Measurements from ENCODE around the gene CLASP1. TPM values are rescaled to one million over a fixed set of nuclear protein-coding genes. Genes with fewer than 3 reads are reported as not detected.

CLASP1 gene
- total and polyA plus RNA-seq, 4 donors, result 7.5 to 50.0 (median 21.9) TPM

DNA sequence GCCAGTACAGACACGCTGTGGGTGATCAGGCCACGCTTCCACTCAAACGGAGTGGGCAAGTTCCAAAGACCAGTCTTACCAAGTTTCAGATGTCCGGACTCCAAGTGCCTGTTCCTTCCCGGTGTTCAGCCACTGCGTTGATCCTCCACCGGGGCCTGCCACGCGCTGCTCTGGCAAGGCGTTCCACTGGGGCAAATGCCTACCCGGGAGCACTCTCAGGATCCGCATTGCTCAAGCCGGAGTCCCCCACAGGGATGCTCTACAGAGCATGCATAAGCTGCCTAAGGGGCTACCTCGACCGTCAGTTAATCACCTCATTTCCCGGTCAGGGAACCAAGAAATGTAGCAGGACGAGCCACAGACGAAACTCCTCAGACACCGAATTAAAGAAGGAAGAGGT lies 37.0 kb upstream of the CLASP1 start:
- H3K9ac ChIP-seq (ENCODE audit: low read depth in 1 of 2, low read length in 2 of 2), result no peak overlapping the region
- no peaks in the 10 kb centered on the region for H3K36me3 ChIP-seq (ENCODE audit: control insufficient read depth in 4 of 4, insufficient read depth in 3 of 4, low read depth in 1 of 4, low read length in 3 of 4)
- WGBS, result 88% methylated on average over 19 of the region's 19 CpGs
- no peaks in the 10 kb centered on the region for H3K4me1 ChIP-seq (ENCODE audit: control insufficient read depth in 4 of 4, insufficient read depth in 4 of 4, low read length in 3 of 4)
- DNase-seq (ENCODE audit: low spot score), result no peak
- H3K27me3 ChIP-seq (ENCODE audit: control insufficient read depth in 4 of 4, insufficient read depth in 4 of 4, low read length in 3 of 4), result no peaks in the 10 kb centered on the region
- TF ChIP-seq HNF4G (IDR thresholded peaks at IDR 0.05), result no peak
- no peak for TF ChIP-seq TAF1 (conservative IDR thresholded peaks at IDR 0.05)
- TF ChIP-seq, protein P1, sequence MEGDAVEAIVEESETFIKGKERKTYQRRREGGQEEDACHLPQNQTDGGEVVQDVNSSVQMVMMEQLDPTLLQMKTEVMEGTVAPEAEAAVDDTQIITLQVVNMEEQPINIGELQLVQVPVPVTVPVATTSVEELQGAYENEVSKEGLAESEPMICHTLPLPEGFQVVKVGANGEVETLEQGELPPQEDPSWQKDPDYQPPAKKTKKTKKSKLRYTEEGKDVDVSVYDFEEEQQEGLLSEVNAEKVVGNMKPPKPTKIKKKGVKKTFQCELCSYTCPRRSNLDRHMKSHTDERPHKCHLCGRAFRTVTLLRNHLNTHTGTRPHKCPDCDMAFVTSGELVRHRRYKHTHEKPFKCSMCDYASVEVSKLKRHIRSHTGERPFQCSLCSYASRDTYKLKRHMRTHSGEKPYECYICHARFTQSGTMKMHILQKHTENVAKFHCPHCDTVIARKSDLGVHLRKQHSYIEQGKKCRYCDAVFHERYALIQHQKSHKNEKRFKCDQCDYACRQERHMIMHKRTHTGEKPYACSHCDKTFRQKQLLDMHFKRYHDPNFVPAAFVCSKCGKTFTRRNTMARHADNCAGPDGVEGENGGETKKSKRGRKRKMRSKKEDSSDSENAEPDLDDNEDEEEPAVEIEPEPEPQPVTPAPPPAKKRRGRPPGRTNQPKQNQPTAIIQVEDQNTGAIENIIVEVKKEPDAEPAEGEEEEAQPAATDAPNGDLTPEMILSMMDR (IDR thresholded peaks at IDR 0.05; ENCODE audit: low read depth, low read length, missing input control), result no peak
- H3K27ac ChIP-seq (ENCODE audit: low read depth in 1 of 2, low read length in 2 of 2), result no peak overlapping the region
- H3K9me3 ChIP-seq (ENCODE audit: control insufficient read depth in 4 of 4, low read length in 3 of 4), result peaks cover 11 to 24% (median 16%) of the 10 kb centered on the region in 4 donors
- H3K4me3 ChIP-seq (ENCODE audit: low read depth in 1 of 3, low read length in 3 of 3), result no peak overlapping the region

DNA sequence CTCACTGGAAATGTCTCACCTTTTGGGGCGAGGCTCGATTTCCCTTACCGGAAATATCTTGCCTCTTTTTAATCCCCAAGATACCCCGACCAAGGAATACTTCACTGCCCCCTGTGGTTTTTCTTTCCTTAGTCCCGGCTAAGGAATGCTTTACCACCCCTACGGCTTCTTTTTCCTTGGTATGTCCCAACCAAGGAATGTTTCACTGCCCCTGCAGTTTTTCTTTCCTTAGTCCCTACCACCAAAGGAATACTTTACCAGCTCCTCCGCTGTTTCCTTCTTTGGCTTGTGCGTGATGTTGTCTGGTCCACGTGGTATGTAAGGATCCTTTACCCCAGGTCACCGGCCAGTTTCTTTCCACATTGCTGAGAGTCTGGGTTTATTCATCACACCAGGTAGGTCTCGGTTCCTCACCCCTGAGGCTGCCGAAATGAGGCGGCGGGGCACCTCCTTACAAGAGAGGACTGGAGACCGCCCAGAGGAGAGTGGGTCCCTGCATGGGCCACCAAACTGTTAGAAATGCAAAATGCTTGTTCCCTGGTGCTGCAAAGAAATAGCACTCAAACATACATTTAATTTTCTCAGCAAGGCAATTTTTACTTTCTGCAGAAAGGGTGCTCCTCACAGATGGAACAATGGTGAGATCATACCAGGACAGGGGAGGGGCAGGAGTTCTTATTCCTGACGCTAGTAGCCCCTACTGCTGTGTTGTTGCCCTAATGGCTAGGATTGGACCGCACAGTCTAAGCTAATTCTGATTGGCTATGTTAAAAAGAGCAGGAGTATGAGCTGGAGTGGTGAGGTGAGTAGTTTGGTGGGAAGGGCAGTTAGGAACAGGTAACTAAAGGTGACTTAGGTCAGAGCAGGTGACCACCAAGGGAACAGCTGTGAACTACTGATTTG lies 33.4 kb upstream of the CLASP1 start:
- Histone ChIP-seq H3K4me1 (ENCODE audit: control insufficient read depth in 4 of 4, insufficient read depth in 4 of 4, low read length in 3 of 4) (no peaks in the 10 kb centered on the region), H3K27me3 (ENCODE audit: control insufficient read depth in 4 of 4, insufficient read depth in 4 of 4, low read length in 3 of 4) (no peaks in the 10 kb centered on the region), H3K9me3 (ENCODE audit: control insufficient read depth in 4 of 4, low read length in 3 of 4) (peaks cover 11 to 24% (median 16%) of the 10 kb centered on the region in 4 donors), H3K9ac (ENCODE audit: low read depth in 1 of 2, low read length in 2 of 2) (no peak overlapping the region), H3K36me3 (ENCODE audit: control insufficient read depth in 4 of 4, insufficient read depth in 3 of 4, low read depth in 1 of 4, low read length in 3 of 4) (no peaks in the 10 kb centered on the region), H3K4me3 (ENCODE audit: low read depth in 1 of 3, low read length in 3 of 3) (peak overlapping the region in 2 of 3 donors; percentile 16 to 29), H3K27ac (ENCODE audit: low read depth in 1 of 2, low read length in 2 of 2) (no peak overlapping the region)
- 88% methylated on average over 17 of the region's 17 CpGs for WGBS
- DNase-seq (ENCODE audit: low spot score), result no peak
- TF ChIP-seq RAD21 (IDR thresholded peaks at IDR 0.05), result no peak
- TF ChIP-seq, protein P2, sequence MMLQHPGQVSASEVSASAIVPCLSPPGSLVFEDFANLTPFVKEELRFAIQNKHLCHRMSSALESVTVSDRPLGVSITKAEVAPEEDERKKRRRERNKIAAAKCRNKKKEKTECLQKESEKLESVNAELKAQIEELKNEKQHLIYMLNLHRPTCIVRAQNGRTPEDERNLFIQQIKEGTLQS (IDR thresholded peaks at IDR 0.05), result no peak
- no peak for TF ChIP-seq NR2F2 (IDR thresholded peaks at IDR 0.05)
- TF ChIP-seq, protein P3, sequence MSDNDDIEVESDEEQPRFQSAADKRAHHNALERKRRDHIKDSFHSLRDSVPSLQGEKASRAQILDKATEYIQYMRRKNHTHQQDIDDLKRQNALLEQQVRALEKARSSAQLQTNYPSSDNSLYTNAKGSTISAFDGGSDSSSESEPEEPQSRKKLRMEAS (IDR thresholded peaks at IDR 0.05), result no peak
- TF ChIP-seq GABPA (IDR thresholded peaks at IDR 0.05 in 1 of 2, conservative IDR thresholded peaks at IDR 0.05 in 1 of 2), result no peak

DNA sequence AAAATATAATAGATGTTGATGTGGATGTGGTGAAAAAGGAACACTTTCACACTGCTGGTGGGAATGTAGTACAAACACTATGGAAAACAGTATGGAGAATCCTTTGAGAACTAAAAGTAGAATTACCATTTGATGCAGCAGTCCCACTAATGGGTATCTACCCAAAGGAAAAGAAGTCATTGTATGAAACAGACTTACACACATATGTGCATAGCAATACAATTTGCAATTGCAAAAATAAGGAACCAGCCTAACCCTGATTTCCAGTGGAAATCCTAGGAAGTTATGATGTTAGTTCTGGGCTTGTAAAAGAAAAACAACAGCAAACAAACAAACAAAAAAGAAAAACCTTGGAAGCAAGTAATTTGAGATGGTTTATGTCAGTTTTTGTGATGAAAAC lies 28.6 kb upstream of the CLASP1 start:
- TF ChIP-seq, protein P4, sequence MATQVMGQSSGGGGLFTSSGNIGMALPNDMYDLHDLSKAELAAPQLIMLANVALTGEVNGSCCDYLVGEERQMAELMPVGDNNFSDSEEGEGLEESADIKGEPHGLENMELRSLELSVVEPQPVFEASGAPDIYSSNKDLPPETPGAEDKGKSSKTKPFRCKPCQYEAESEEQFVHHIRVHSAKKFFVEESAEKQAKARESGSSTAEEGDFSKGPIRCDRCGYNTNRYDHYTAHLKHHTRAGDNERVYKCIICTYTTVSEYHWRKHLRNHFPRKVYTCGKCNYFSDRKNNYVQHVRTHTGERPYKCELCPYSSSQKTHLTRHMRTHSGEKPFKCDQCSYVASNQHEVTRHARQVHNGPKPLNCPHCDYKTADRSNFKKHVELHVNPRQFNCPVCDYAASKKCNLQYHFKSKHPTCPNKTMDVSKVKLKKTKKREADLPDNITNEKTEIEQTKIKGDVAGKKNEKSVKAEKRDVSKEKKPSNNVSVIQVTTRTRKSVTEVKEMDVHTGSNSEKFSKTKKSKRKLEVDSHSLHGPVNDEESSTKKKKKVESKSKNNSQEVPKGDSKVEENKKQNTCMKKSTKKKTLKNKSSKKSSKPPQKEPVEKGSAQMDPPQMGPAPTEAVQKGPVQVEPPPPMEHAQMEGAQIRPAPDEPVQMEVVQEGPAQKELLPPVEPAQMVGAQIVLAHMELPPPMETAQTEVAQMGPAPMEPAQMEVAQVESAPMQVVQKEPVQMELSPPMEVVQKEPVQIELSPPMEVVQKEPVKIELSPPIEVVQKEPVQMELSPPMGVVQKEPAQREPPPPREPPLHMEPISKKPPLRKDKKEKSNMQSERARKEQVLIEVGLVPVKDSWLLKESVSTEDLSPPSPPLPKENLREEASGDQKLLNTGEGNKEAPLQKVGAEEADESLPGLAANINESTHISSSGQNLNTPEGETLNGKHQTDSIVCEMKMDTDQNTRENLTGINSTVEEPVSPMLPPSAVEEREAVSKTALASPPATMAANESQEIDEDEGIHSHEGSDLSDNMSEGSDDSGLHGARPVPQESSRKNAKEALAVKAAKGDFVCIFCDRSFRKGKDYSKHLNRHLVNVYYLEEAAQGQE (IDR thresholded peaks at IDR 0.05), result no peak
- TF ChIP-seq, protein P5, sequence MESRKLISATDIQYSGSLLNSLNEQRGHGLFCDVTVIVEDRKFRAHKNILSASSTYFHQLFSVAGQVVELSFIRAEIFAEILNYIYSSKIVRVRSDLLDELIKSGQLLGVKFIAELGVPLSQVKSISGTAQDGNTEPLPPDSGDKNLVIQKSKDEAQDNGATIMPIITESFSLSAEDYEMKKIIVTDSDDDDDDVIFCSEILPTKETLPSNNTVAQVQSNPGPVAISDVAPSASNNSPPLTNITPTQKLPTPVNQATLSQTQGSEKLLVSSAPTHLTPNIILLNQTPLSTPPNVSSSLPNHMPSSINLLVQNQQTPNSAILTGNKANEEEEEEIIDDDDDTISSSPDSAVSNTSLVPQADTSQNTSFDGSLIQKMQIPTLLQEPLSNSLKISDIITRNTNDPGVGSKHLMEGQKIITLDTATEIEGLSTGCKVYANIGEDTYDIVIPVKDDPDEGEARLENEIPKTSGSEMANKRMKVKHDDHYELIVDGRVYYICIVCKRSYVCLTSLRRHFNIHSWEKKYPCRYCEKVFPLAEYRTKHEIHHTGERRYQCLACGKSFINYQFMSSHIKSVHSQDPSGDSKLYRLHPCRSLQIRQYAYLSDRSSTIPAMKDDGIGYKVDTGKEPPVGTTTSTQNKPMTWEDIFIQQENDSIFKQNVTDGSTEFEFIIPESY (IDR thresholded peaks at IDR 0.05), result no peak
- TF ChIP-seq RXRA (IDR thresholded peaks at IDR 0.05), result no peak
- no peak for TF ChIP-seq FOXA1 (IDR thresholded peaks at IDR 0.05)
- TF ChIP-seq, protein P1 (IDR thresholded peaks at IDR 0.05; ENCODE audit: low read depth, low read length, missing input control), result no peak
- no peak for TF ChIP-seq HNF4A (conservative IDR thresholded peaks at IDR 0.05)
- no peak for TF ChIP-seq EGR1 (IDR thresholded peaks at IDR 0.05; ENCODE audit: low read depth in 2 of 2)
- TF ChIP-seq GABPA (IDR thresholded peaks at IDR 0.05 in 1 of 2, conservative IDR thresholded peaks at IDR 0.05 in 1 of 2), result no peak
- no peak for TF ChIP-seq NR2F2 (IDR thresholded peaks at IDR 0.05)
- TF ChIP-seq, protein P3 (IDR thresholded peaks at IDR 0.05), result no peak
- Histone ChIP-seq H3K27me3 (ENCODE audit: control insufficient read depth in 4 of 4, insufficient read depth in 4 of 4, low read length in 3 of 4) (no peaks in the 10 kb centered on the region), H3K9ac (ENCODE audit: low read depth in 1 of 2, low read length in 2 of 2) (no peak overlapping the region), H3K4me3 (ENCODE audit: low read depth in 1 of 3, low read length in 3 of 3) (no peak overlapping the region), H3K27ac (ENCODE audit: low read depth in 1 of 2, low read length in 2 of 2) (no peak overlapping the region), H3K36me3 (ENCODE audit: control insufficient read depth in 4 of 4, insufficient read depth in 3 of 4, low read depth in 1 of 4, low read length in 3 of 4) (no peaks in the 10 kb centered on the region), H3K4me1 (ENCODE audit: control insufficient read depth in 4 of 4, insufficient read depth in 4 of 4, low read length in 3 of 4) (no peaks in the 10 kb centered on the region), H3K9me3 (ENCODE audit: control insufficient read depth in 4 of 4, low read length in 3 of 4) (peaks cover 7 to 16% (median 11%) of the 10 kb centered on the region in 4 donors)
- DNase-seq (ENCODE audit: low spot score), result no peak
